ENCODE measurements around the gene JAKMIP2. TPM values are rescaled to one million over a fixed set of nuclear protein-coding genes. Genes with fewer than 3 reads are reported as not detected.

JAKMIP2 gene
- total RNA-seq, 4 donors from 2014 or later = 0.45 TPM; not detected in 3

DNA sequence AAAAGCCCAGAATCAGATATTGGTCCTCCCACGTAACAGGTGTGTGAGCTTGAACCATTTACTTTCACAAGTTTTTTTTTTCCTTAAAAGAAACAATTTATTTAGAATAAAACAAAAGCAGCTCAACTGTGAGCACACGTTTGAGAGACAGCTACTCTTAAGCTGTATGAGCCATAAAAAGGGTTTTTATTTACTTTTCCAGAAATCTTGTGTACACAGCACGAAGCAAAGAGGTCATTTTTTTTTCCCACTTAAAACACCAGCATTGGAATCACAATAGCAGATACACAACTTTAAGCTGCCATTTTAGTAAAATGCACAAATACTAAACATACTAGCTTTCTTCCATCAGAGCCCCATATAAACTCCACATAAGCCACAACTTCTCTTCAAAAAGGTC lies 44.6 kb downstream of the JAKMIP2 start:
- 68% methylated on average over 3 of the region's 3 CpGs for WGBS
- Histone ChIP-seq H3K9me3 (no peaks in the 10 kb centered on the region), H3K4me3 (no peak overlapping the region), H3K4me1 (no peaks in the 10 kb centered on the region), H3K27ac (no peak overlapping the region), H3K36me3 (no peaks in the 10 kb centered on the region), H3K27me3 (no peaks in the 10 kb centered on the region)
- no peak for DNase-seq (ENCODE audit: low spot score in 2 of 2)
- TF ChIP-seq EP300 (IDR thresholded peaks at IDR 0.05) (no peak), POLR2A (IDR thresholded peaks at IDR 0.05) (no peak), POLR2AphosphoS5 (IDR thresholded peaks at IDR 0.05) (no peak)
- TF ChIP-seq, protein P1, sequence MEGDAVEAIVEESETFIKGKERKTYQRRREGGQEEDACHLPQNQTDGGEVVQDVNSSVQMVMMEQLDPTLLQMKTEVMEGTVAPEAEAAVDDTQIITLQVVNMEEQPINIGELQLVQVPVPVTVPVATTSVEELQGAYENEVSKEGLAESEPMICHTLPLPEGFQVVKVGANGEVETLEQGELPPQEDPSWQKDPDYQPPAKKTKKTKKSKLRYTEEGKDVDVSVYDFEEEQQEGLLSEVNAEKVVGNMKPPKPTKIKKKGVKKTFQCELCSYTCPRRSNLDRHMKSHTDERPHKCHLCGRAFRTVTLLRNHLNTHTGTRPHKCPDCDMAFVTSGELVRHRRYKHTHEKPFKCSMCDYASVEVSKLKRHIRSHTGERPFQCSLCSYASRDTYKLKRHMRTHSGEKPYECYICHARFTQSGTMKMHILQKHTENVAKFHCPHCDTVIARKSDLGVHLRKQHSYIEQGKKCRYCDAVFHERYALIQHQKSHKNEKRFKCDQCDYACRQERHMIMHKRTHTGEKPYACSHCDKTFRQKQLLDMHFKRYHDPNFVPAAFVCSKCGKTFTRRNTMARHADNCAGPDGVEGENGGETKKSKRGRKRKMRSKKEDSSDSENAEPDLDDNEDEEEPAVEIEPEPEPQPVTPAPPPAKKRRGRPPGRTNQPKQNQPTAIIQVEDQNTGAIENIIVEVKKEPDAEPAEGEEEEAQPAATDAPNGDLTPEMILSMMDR (IDR thresholded peaks at IDR 0.05) = no peak

DNA sequence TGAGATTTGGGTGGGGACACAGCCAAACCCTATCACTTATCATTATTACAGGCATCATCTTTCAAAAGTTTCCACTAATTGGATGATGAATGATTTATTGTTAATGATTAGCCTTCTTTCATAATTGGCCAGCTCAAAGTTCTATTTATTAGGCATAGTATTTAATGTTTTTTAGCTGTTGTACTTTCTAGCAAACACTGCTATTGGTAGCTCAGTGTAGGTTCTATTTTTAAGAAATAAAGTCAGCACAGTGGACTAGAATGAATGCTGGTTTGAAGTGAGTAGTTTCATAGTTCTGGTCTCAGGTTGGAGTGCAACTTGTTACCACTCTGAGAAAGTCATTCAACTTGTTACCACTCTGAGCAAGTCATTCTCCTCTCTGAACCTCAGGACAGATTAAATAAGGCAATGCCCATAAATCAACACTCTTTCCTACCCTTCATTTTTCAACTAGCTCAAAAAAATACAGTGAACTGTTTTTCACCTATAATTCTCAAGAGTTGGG lies 46.9 kb downstream of the JAKMIP2 start:
- Histone ChIP-seq H3K27ac (no peak overlapping the region), H3K4me1 (no peaks in the 10 kb centered on the region), H3K27me3 (no peaks in the 10 kb centered on the region), H3K36me3 (no peaks in the 10 kb centered on the region), H3K4me3 (no peak overlapping the region), H3K9me3 (no peaks in the 10 kb centered on the region)
- TF ChIP-seq, protein P1 (IDR thresholded peaks at IDR 0.05) = no peak
- TF ChIP-seq EP300 (IDR thresholded peaks at IDR 0.05) = no peak
- no peak for TF ChIP-seq POLR2AphosphoS5 (IDR thresholded peaks at IDR 0.05)
- TF ChIP-seq POLR2A (IDR thresholded peaks at IDR 0.05) = no peak
- no peak for DNase-seq (ENCODE audit: low spot score in 2 of 2)

DNA sequence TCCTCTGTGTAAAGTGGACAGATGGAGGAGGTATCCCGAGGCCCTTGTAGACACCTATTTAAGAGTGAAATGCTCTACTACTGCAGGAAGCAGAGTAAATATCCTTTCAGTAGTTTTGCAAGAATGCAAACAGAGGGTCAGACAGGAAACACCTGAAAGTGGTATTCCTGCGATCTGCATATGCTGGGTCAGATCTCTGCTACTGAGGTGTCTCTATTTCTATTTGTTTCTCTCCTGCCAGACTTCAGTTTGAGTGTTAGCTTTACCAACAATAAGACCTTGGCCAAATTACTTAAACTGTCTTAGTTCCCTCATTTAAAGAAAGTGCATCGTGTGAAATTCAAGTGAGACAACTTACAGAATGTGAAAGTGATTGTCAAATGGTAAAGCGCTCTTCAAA lies 47.6 kb downstream of the JAKMIP2 start:
- TF ChIP-seq, protein P1 (IDR thresholded peaks at IDR 0.05) = no peak
- TF ChIP-seq EP300 (IDR thresholded peaks at IDR 0.05) = no peak
- TF ChIP-seq POLR2AphosphoS5 (IDR thresholded peaks at IDR 0.05) = no peak
- TF ChIP-seq POLR2A (IDR thresholded peaks at IDR 0.05) = no peak
- 68% methylated on average over 4 of the region's 4 CpGs for WGBS
- H3K36me3 ChIP-seq = no peaks in the 10 kb centered on the region

DNA sequence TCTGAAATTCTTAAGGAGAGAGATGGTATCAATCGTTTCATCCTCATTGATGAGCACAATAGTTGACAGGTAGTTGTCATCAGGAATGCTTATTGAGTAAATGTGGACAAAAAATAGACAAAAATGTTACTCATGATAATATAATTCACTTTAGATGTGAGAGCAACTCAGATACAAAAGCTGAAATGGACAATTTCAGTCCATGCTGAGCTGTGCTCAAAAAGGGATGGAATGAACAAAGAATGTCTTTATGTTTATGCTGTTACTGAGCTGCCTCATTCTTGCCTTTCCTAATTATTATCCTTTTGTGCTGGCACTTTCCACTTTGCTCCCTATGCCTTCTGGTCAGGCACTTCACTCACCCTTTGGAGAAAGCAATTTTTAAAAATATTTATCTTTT lies 49.5 kb downstream of the JAKMIP2 start:
- Histone ChIP-seq H3K4me1 (no peaks in the 10 kb centered on the region), H3K27ac (no peak overlapping the region), H3K27me3 (no peaks in the 10 kb centered on the region), H3K36me3 (no peaks in the 10 kb centered on the region), H3K4me3 (no peak overlapping the region), H3K9me3 (no peaks in the 10 kb centered on the region)
- DNase-seq (ENCODE audit: low spot score in 2 of 2) = no peak
- 68% methylated on average over 1 of the region's 1 CpG for WGBS
- TF ChIP-seq POLR2AphosphoS5 (IDR thresholded peaks at IDR 0.05) (no peak), EP300 (IDR thresholded peaks at IDR 0.05) (no peak), POLR2A (IDR thresholded peaks at IDR 0.05) (no peak)
- TF ChIP-seq, protein P1 (IDR thresholded peaks at IDR 0.05) = no peak

More for the DNA sequence above, 47.6 kb downstream of the JAKMIP2 start:
- H3K27ac ChIP-seq = no peak overlapping the region
- no peaks in the 10 kb centered on the region for H3K9me3 ChIP-seq
- no peaks in the 10 kb centered on the region for H3K27me3 ChIP-seq
- H3K4me3 ChIP-seq = no peak overlapping the region
- no peaks in the 10 kb centered on the region for H3K4me1 ChIP-seq
- no peak for DNase-seq (ENCODE audit: low spot score in 2 of 2)

DNA sequence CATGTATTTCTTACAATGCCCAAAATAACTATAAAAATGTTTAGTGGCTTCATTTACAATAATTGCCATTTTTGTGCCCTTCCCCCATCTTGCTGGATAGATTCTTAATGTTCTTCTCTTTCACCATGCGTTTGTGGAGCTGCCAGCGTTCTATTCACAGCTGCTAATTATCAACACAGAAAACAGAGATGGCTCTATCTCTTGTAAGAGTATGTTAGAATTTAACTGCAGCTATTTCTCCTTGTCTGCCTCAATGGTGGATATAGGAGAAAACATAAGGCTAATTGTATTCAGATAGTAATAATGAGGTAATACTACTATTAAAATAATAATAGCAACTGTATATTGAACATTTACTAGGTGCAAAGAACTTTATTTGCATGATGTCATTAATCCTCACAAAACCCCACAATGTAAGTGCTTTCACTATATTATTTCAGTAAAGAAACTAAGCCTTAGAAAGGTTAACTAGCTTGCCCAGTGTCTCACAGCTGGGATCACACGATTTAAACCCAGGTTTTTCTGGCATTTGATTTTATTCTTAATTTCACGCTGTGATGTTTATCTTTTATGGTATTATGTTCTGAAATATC lies 50.1 kb downstream of the JAKMIP2 start:
- H3K27ac ChIP-seq = no peak overlapping the region
- H3K4me1 ChIP-seq = no peaks in the 10 kb centered on the region
- no peaks in the 10 kb centered on the region for H3K9me3 ChIP-seq
- no peaks in the 10 kb centered on the region for H3K27me3 ChIP-seq
- no peaks in the 10 kb centered on the region for H3K36me3 ChIP-seq
- no peak for DNase-seq (ENCODE audit: low spot score in 2 of 2)
- TF ChIP-seq POLR2AphosphoS5 (IDR thresholded peaks at IDR 0.05) = no peak
- TF ChIP-seq, protein P1 (IDR thresholded peaks at IDR 0.05) = no peak
- no peak for TF ChIP-seq EP300 (IDR thresholded peaks at IDR 0.05)
- TF ChIP-seq POLR2A (IDR thresholded peaks at IDR 0.05) = no peak
- no peak overlapping the region for H3K4me3 ChIP-seq
- 64% methylated on average over 4 of the region's 4 CpGs for WGBS
